HepG2 (cell line): Measurements from ENCODE around the gene WNT3A. TPM values are rescaled to one million over a fixed set of nuclear protein-coding genes. Genes with fewer than 3 reads are reported as not detected.

Source experiments
- ATAC-seq: fragments of 200-7000 bp; cut with Tn5 transposase; 3 replicates; pipeline ENCODE4 v1.9.1; 2020; ENCODE audit warnings: mild to moderate bottlenecking, moderate library complexity
- BruUV-seq: library from RNA; stranded (reverse); fragments of 400-500 nt; replicated peaks from 2 replicates; lab custom pipeline; 2021; lab: Mats Ljungman, UMichigan
- CTCF ChIA-PET: fragments of 300-600 bp; formaldehyde crosslinking; extraction: SDS; loops from one replicate; lab custom pipeline; 2021; ENCODE audit warnings: low total read pairs, inconsistent platforms, low intra/inter-chr PET ratio; lab: Yijun Ruan, JAX
- POLR2A ChIA-PET: fragments of 350-600 bp; sonication (Branson Sonifier 250); formaldehyde crosslinking; loops from one replicate; lab custom pipeline; 2020; ENCODE audit warnings: antibody characterized with exemption, inconsistent platforms; lab: Yijun Ruan, JAX
- DNase-seq: peaks from one replicate; pipeline ENCODE4 v3.0.0-alpha.2; 2015; ENCODE audit warnings: low spot score
- FAIRE-seq: peaks from 3 replicates; lab custom pipeline; 2011; peaks lifted over from hg19 to GRCh38; lab: Jason Lieb, UNC
- H2AFZ ChIP-seq: one replicate; pipeline ENCODE4 v1.6.1; 2011; ENCODE audit warnings: low read length, inconsistent platforms
- H3K27ac ChIP-seq: fragments of 300-600 bp; 3 replicates; pipeline ENCODE4 v1.8.0; 2011; ENCODE audit warnings: mixed run types, mild to moderate bottlenecking, mixed read lengths, low read length, inconsistent platforms; ENCODE audit not compliant: insufficient read depth; ENCODE audit errors: extremely low read length
- H3K27me3 ChIP-seq, 2 experiments: fragments of 200-600 bp in 1 of 2; 2 replicates in 1 of 2; 3 replicates in 1 of 2; pipeline versions ENCODE4 v1.6.0 to v1.8.0; 2011; ENCODE audit warnings: low read length in 2 of 2, mild to moderate bottlenecking in 2 of 2, moderate library complexity in 2 of 2, inconsistent platforms in 1 of 2; ENCODE audit not compliant: insufficient read depth in 2 of 2, control insufficient read depth in 1 of 2
- H3K36me3 ChIP-seq, 2 experiments: fragments of 200-600 bp in 1 of 2; replicated peaks in 1 of 2; 2 replicates in 1 of 2; 3 replicates in 1 of 2; pipeline versions ENCODE4 v1.5.1 to v1.8.0; 2011; ENCODE audit warnings: low read length in 2 of 2, inconsistent platforms in 1 of 2; ENCODE audit not compliant: insufficient read depth in 2 of 2, control insufficient read depth in 1 of 2
- H3K4me1 ChIP-seq: 2 replicates; pipeline ENCODE4 v1.5.1; 2012; ENCODE audit warnings: low read length, inconsistent platforms; ENCODE audit not compliant: insufficient read depth
- H3K4me2 ChIP-seq: 2 replicates; pipeline ENCODE4 v1.6.0; 2011; ENCODE audit warnings: low read depth, low read length, inconsistent platforms
- H3K4me3 ChIP-seq, 3 experiments: fragments of 200-600 bp in 1 of 3; sonication (generic), shearing (Covaris generic) in 1 of 3; replicated peaks in 1 of 3; 2 replicates each; pipeline ENCODE4 v1.5.1; 2011 to 2016; ENCODE audit warnings: low read length in 3 of 3, inconsistent platforms in 2 of 3, low read depth in 2 of 3, mild to moderate bottlenecking in 2 of 3, control low read depth in 1 of 3, mixed read lengths in 1 of 3; ENCODE audit not compliant: insufficient read depth in 1 of 3
- H3K79me2 ChIP-seq: one replicate; pipeline ENCODE4 v1.6.1; 2011; ENCODE audit warnings: low read length, inconsistent platforms; ENCODE audit not compliant: insufficient read depth
- H3K9ac ChIP-seq: 2 replicates; pipeline ENCODE4 v1.6.0; 2011; ENCODE audit warnings: mild to moderate bottlenecking, low read depth, low read length, inconsistent platforms; ENCODE audit not compliant: insufficient read depth
- H3K9me3 ChIP-seq: 2 replicates; pipeline ENCODE4 v1.5.1; 2012; ENCODE audit warnings: mild to moderate bottlenecking, low read length
- H4K20me1 ChIP-seq: 2 replicates; pipeline ENCODE4 v1.6.0; 2011; ENCODE audit warnings: inconsistent platforms, mild to moderate bottlenecking, low read length, moderate library complexity; ENCODE audit not compliant: insufficient read depth
- ATF2 ChIP-seq: sonication (generic); formaldehyde crosslinking; IDR thresholded peaks from 2 replicates; pipeline ENCODE4 v1.4.0; 2020; ENCODE audit warnings: missing genetic modification reagents
- FOXK1 ChIP-seq: sonication (generic); formaldehyde crosslinking; IDR thresholded peaks from 2 replicates; pipeline ENCODE4 v1.4.0; 2020; ENCODE audit warnings: low read depth, missing genetic modification reagents, borderline replicate concordance
- GPBP1L1 ChIP-seq: sonication (generic); formaldehyde crosslinking; IDR thresholded peaks from 2 replicates; pipeline ENCODE4 v1.5.0; 2020; ENCODE audit warnings: mild to moderate bottlenecking, missing genetic modification reagents
- IRF1 ChIP-seq: sonication (generic); formaldehyde crosslinking; IDR thresholded peaks from 2 replicates; pipeline ENCODE4 v1.4.0; 2020; ENCODE audit warnings: low read depth, mild to moderate bottlenecking, missing genetic modification reagents
- IRX3 ChIP-seq: sonication (generic); formaldehyde crosslinking; IDR thresholded peaks from 2 replicates; pipeline ENCODE4 v1.8.1; 2023; ENCODE audit warnings: mild to moderate bottlenecking, low read depth, missing genetic modification reagents, borderline replicate concordance
- RAD21 ChIP-seq: fragments of 450-650 bp; formaldehyde crosslinking; IDR thresholded peaks from 2 replicates; pipeline ENCODE4 v1.5.0; 2020; ENCODE audit warnings: mild to moderate bottlenecking
- SP5 ChIP-seq: IDR thresholded peaks from 2 replicates; pipeline ENCODE4 v1.6.1; 2016; ENCODE audit warnings: low read depth, borderline replicate concordance
- ZMAT5 ChIP-seq: sonication (generic); formaldehyde crosslinking; IDR thresholded peaks from 2 replicates; pipeline ENCODE4 v1.5.0; 2020; ENCODE audit warnings: mild to moderate bottlenecking, low read depth, missing genetic modification reagents, borderline replicate concordance
- ZNF317 ChIP-seq: sonication (generic); formaldehyde crosslinking; IDR thresholded peaks from 2 replicates; pipeline ENCODE4 v1.5.0; 2020; ENCODE audit warnings: mild to moderate bottlenecking, missing genetic modification reagents
- ZNF382 ChIP-seq: sonication (generic); formaldehyde crosslinking; IDR thresholded peaks from 2 replicates; pipeline ENCODE4 v1.5.0; 2020; ENCODE audit warnings: missing genetic modification reagents, mild to moderate bottlenecking, borderline replicate concordance
- ZNF414 ChIP-seq: sonication (generic); formaldehyde crosslinking; IDR thresholded peaks from 2 replicates; pipeline ENCODE4 v1.5.0; 2020; ENCODE audit warnings: missing genetic modification reagents
- ZNF550 ChIP-seq: sonication (generic); formaldehyde crosslinking; IDR thresholded peaks from 2 replicates; pipeline ENCODE4 v1.4.0; 2020; ENCODE audit warnings: mild to moderate bottlenecking, missing genetic modification reagents, borderline replicate concordance
- ZNF614 ChIP-seq: IDR thresholded peaks from 2 replicates; pipeline ENCODE4 v1.6.1; 2018; ENCODE audit warnings: missing biosample characterization, missing genetic modification reagents, inconsistent platforms, borderline replicate concordance
- ZNF740 ChIP-seq: sonication (generic); formaldehyde crosslinking; IDR thresholded peaks from 2 replicates; pipeline ENCODE4 v1.4.0; 2020; ENCODE audit warnings: missing genetic modification reagents
- WGBS: methylation state at CpG from one replicate; pipeline ENCODE4 v1.1.6; 2017; ENCODE audit warnings: low lambda C conversion rate; 5-methylcytosine and 5-hydroxymethylcytosine counted together
- in situ Hi-C: cut with HindIII; loops from 2 replicates; pipeline ENCODE4 v1.10.0; 2017; ENCODE audit warnings: low pct_unique_long_range_greater_than_20kb; ENCODE audit not compliant: extremely low pct_ligation_motif_present
- intact Hi-C: fragments of 100-400 bp; cut with micrococcal nuclease; formaldehyde crosslinking; loops from one replicate; pipeline ENCODE4 v1.10.0; 2022; ENCODE audit not compliant: unreplicated experiment
- polyA plus RNA-seq, 8 experiments: library from polyadenylated mRNA; depleted of rRNA in 3 of 8; stranded (reverse) in 7 of 8; unstranded in 1 of 8; fragments of >200 nt; fragmentation: Illumina TruSeq in 4 of 8; extraction: Trizol in 4 of 8; gene quantifications; 2 replicates each; pipeline versions ENCODE4 v1.2.1 to v1.2.3, GENCODE V29; 2011 to 2016; ENCODE audit warnings: low read depth in 4 of 8, missing spikeins in 1 of 8, mixed read lengths in 1 of 8; ENCODE audit not compliant: insufficient read depth in 1 of 8
- total RNA-seq, 5 experiments: library from RNA; depleted of rRNA; stranded (reverse); fragments of >200 nt; fragmentation: Illumina TruSeq; extraction: Trizol; gene quantifications; 2 replicates each; pipeline ENCODE4 v1.2.3, GENCODE V29; 2016; ENCODE audit warnings: low read depth in 1 of 5

Gene WNT3A
- total and polyA plus RNA-seq, 2 of the 13 experiments (the other 11 are each of a cell fraction or from before 2014, with no cell fraction given), result not detected

- WGBS, result 0% methylated on average over 2 of the region's 7 CpGs
- BruUV-seq, result no TSS peak
- no peak for DNase-seq
- Histone ChIP-seq H3K36me3 (no peaks in the 10 kb centered on the region), H3K27ac (no peak overlapping the region), H3K9ac (no peak overlapping the region), H3K4me3 (no peak overlapping the region), H3K9me3 (no peaks in the 10 kb centered on the region), H3K4me2 (no peak overlapping the region), H4K20me1 (no peaks in the 10 kb centered on the region), H3K27me3 (peaks cover 0 to 33% of the 10 kb centered on the region in 2 experiments; a peak in 4 of 5 replicates), H2AFZ (no peak overlapping the region), H3K79me2 (no peaks in the 10 kb centered on the region), H3K4me1 (no peaks in the 10 kb centered on the region)
- ChIA-PET POLR2A (no interaction called here), CTCF (no interaction called here)
- in situ Hi-C loops, result no loop called here
- intact Hi-C loops, result no loop called here
- TF ChIP-seq IRF1 (CRISPR knock-in tag), result no peak
- ATAC-seq, result no peak
- no peak for FAIRE-seq
These were observed 40.3 kb downstream of the WNT3A start for GRCh38 chr1:228047183-228047466.

GRCh38 chr1:228048120-228048519, 41.3 kb downstream of the WNT3A start:
- BruUV-seq, result no TSS peak

More at GRCh38 chr1:228048120-228048519, 41.3 kb downstream of the WNT3A start:
- 0% methylated on average over 3 of the region's 5 CpGs for WGBS
- POLR2A ChIA-PET, result no interaction called here
- Histone ChIP-seq H3K79me2 (no peaks in the 10 kb centered on the region), H3K27me3 (peaks cover 0 to 36% of the 10 kb centered on the region in 2 experiments; a peak in 4 of 5 replicates), H2AFZ (no peak overlapping the region), H3K4me1 (no peaks in the 10 kb centered on the region), H3K9ac (no peak overlapping the region), H3K4me3 (no peak overlapping the region), H4K20me1 (no peaks in the 10 kb centered on the region), H3K4me2 (no peak overlapping the region), H3K36me3 (no peaks in the 10 kb centered on the region), H3K9me3 (no peaks in the 10 kb centered on the region), H3K27ac (no peak overlapping the region)
- FAIRE-seq, result no peak
- DNase-seq, result no peak
- in situ Hi-C loops, result no loop called here
- TF ChIP-seq RAD21 (CRISPR knock-in tag) (no peak), ZNF740 (no peak), ZNF550 (CRISPR knock-in tag) (no peak), ZNF414 (CRISPR knock-in tag) (no peak), ZNF317 (CRISPR knock-in tag) (no peak), GPBP1L1 (CRISPR knock-in tag) (no peak), IRX3 (no peak), SP5 (no peak), ZNF382 (no peak), ZMAT5 (CRISPR knock-in tag) (no peak), ZNF614 (CRISPR knock-in tag) (no peak), ATF2 (no peak), FOXK1 (CRISPR knock-in tag) (no peak)
- intact Hi-C loops, result no loop called here
- CTCF ChIA-PET, result no interaction called here
- peak; percentile 23; the same call in 2 of the 3 replicates for ATAC-seq
